Parathyroid adenoma (tissue), 2 donors: ENCODE results near the gene AGL.
"Not testable (repeated sequence)": the region's sequence is repeated elsewhere in the genome, so short reads cannot be mapped to it uniquely, and the experiment has no call there.

ENCODE experiments used
- H2AFZ ChIP-seq: fragments of 300-600 bp; sonication (generic); one replicate; pipeline ENCODE4 v1.7.0; 2017; ENCODE audit warnings: antibody characterized with exemption, mild to moderate bottlenecking
- H3K27ac ChIP-seq: fragments of 300-600 bp; sonication (generic); one replicate; pipeline ENCODE4 v1.7.0; 2017
- H3K27me3 ChIP-seq: fragments of 300-600 bp; sonication (generic); one replicate; pipeline ENCODE4 v1.7.0; 2017; ENCODE audit warnings: low read length; ENCODE audit not compliant: control insufficient read depth, insufficient read depth
- H3K36me3 ChIP-seq: fragments of 300-600 bp; sonication (generic); one replicate; pipeline ENCODE4 v1.7.0; 2017; ENCODE audit warnings: low read length; ENCODE audit not compliant: control insufficient read depth, insufficient read depth
- H3K4me1 ChIP-seq: fragments of 300-600 bp; sonication (generic); one replicate; pipeline ENCODE4 v1.7.0; 2017; ENCODE audit warnings: control low read depth
- H3K4me2 ChIP-seq: fragments of 300-600 bp; sonication (generic); one replicate; pipeline ENCODE4 v1.7.0; 2017; ENCODE audit warnings: low read length
- H3K4me3 ChIP-seq: fragments of 300-600 bp; sonication (generic); one replicate; pipeline ENCODE4 v1.7.0; 2017; ENCODE audit warnings: low read depth, low read length
- H3K79me2 ChIP-seq: fragments of 300-600 bp; sonication (generic); one replicate; pipeline ENCODE4 v1.7.0; 2017; ENCODE audit warnings: control low read depth
- H3K9ac ChIP-seq: fragments of 300-600 bp; sonication (generic); one replicate; pipeline ENCODE4 v1.7.0; 2017; ENCODE audit warnings: mild to moderate bottlenecking
- H3K9me3 ChIP-seq: fragments of 300-600 bp; sonication (generic); one replicate; pipeline ENCODE4 v1.7.0; 2017; ENCODE audit warnings: low read length; ENCODE audit not compliant: control insufficient read depth
- TF ChIP-seq, protein P1 (sequence below): fragments of 300-600 bp; sonication (generic); IDR thresholded peaks from one replicate; pipeline ENCODE4 v1.7.0; 2017; ENCODE audit warnings: antibody characterized with exemption, mild to moderate bottlenecking
- donor health status: primary hyperparathyroidism.

The AGL gene

DNA sequence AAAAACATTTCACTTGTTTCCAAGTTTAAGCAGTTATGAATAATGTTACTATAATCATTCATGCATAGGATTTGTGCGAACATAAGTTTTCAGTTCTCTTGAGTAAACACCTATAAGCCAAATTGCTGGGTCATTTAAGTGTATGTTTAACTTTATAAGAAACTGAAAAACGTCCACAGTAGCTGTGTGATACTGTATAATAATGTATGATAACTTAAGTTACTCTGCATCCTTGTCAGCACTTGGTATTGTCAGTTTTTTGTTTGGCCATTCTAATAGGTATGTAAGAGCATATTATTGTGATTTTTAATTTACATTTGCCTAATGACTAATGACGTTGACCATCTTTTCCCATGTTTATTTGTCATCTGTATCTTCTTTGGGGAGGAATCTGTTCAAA, 105.2 kb downstream of the AGL start:
- H3K27ac ChIP-seq: no peak overlapping the region
- no peak overlapping the region for H3K4me3 ChIP-seq
- no peaks in the 10 kb centered on the region for H3K79me2 ChIP-seq
- no peak overlapping the region for H3K9ac ChIP-seq
- no peaks in the 10 kb centered on the region for H3K36me3 ChIP-seq
- no peak overlapping the region for H3K4me2 ChIP-seq
- H3K9me3 ChIP-seq: no peaks in the 10 kb centered on the region
- H3K4me1 ChIP-seq: no peaks in the 10 kb centered on the region
- TF ChIP-seq, protein P1, sequence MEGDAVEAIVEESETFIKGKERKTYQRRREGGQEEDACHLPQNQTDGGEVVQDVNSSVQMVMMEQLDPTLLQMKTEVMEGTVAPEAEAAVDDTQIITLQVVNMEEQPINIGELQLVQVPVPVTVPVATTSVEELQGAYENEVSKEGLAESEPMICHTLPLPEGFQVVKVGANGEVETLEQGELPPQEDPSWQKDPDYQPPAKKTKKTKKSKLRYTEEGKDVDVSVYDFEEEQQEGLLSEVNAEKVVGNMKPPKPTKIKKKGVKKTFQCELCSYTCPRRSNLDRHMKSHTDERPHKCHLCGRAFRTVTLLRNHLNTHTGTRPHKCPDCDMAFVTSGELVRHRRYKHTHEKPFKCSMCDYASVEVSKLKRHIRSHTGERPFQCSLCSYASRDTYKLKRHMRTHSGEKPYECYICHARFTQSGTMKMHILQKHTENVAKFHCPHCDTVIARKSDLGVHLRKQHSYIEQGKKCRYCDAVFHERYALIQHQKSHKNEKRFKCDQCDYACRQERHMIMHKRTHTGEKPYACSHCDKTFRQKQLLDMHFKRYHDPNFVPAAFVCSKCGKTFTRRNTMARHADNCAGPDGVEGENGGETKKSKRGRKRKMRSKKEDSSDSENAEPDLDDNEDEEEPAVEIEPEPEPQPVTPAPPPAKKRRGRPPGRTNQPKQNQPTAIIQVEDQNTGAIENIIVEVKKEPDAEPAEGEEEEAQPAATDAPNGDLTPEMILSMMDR: no peak
- no peaks in the 10 kb centered on the region for H3K27me3 ChIP-seq
- H2AFZ ChIP-seq: no peak overlapping the region

DNA sequence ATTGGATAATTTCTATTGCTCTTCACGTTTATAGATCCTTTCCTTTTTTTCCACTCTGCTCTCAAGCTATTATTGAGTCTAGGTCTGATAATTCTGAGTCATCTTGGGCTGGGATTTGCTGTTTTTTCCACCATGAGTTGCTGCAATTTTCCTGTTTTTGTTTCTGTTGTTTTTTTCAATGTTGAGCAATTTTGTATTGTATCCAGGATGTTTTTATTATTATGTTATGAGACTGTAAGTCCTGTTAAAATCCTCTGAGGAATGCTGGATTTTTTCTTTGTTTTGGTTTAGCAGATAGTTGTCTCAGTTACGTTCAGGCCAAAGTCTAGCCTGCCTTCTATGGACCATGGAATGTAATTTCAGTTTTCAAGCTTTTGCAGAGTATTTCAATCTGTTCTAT, 106.6 kb downstream of the AGL start:
- Histone ChIP-seq H3K27ac (no peak overlapping the region), H3K27me3 (no peaks in the 10 kb centered on the region)
- TF ChIP-seq, protein P1: no peak

DNA sequence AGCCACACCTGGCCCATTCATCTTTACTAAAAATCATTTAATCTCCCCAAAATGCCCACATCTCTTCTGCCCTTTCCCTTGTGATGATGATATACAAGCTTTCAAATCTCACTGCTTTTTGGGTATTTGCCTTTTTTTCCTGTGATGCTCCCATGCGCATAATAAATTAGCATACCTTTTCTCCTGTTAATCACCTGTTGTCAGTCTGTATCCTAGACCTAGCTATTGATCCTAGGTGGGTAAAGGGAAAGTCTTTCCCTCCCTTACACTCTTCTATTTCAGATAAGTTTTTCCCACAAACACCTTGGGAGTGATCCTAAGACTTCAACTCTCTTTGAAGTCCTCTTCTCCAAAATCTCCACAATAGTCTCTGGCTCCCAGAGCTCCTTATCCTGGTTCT, 107.7 kb downstream of the AGL start:
- no peaks in the 10 kb centered on the region for H3K4me1 ChIP-seq
- TF ChIP-seq, protein P1: no peak
- no peak overlapping the region for H2AFZ ChIP-seq
- no peak overlapping the region for H3K9ac ChIP-seq
- H3K79me2 ChIP-seq: no peaks in the 10 kb centered on the region
- H3K4me2 ChIP-seq: no peak overlapping the region
- no peaks in the 10 kb centered on the region for H3K36me3 ChIP-seq
- no peaks in the 10 kb centered on the region for H3K27me3 ChIP-seq
- no peak overlapping the region for H3K4me3 ChIP-seq
- H3K9me3 ChIP-seq: no peaks in the 10 kb centered on the region
- H3K27ac ChIP-seq: no peak overlapping the region

More for the DNA sequence above, 106.6 kb downstream of the AGL start:
- no peaks in the 10 kb centered on the region for H3K4me1 ChIP-seq
- H3K4me2 ChIP-seq: no peak overlapping the region
- H3K4me3 ChIP-seq: no peak overlapping the region
- H3K36me3 ChIP-seq: no peaks in the 10 kb centered on the region
- no peak overlapping the region for H2AFZ ChIP-seq
- H3K79me2 ChIP-seq: no peaks in the 10 kb centered on the region
- no peak overlapping the region for H3K9ac ChIP-seq
- no peaks in the 10 kb centered on the region for H3K9me3 ChIP-seq

- H3K27ac ChIP-seq, H3K27me3 ChIP-seq, H3K9me3 ChIP-seq, H3K79me2 ChIP-seq, H3K4me1 ChIP-seq, H3K4me3 ChIP-seq, H3K9ac ChIP-seq, H3K4me2 ChIP-seq, H3K36me3 ChIP-seq, H2AFZ ChIP-seq: not testable (repeated sequence)
Observed at GRCh38 chr1:99959189-99959705, 109.1 kb downstream of the AGL start.

GRCh38 chr1:99960260-99960659, 110.1 kb downstream of the AGL start:
- not testable (repeated sequence) for H3K36me3 ChIP-seq, H3K4me1 ChIP-seq, H3K27me3 ChIP-seq, H3K9ac ChIP-seq, H3K4me2 ChIP-seq, H3K27ac ChIP-seq, H3K9me3 ChIP-seq, H3K4me3 ChIP-seq, H3K79me2 ChIP-seq, H2AFZ ChIP-seq
